HS-27A (cell line): ENCODE measurements around the gene ARID3C.

Source experiments
- DNase-seq: peaks from one replicate; pipeline ENCODE4 v3.0.0-alpha.2; 2012; ENCODE audit warnings: low read depth, missing footprints

ARID3C gene

DNA sequence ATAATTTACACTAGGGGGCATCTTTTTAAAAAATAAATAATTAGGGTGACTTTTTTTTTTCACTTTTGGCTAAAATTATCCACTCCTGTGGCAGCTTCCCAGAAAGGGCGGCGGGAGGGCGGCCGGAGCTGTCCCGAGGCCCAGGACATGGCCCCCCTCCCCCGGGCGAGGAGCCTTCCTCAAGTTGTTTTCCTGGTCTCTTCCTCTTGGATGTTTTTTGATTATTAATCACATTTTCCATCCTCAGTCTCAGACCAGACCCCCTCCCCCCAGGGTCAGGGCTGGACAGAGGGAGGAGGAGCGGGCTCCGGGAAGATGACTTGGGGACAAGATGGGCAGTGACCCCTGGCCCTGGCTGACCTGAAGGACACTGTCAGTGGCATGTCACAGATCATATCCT is 34.7 kb downstream of the ARID3C start:
- no peak for DNase-seq

GRCh38 chr9:34592895-34593601 is 35.8 kb downstream of the ARID3C start:
- DNase-seq, result no peak

DNA sequence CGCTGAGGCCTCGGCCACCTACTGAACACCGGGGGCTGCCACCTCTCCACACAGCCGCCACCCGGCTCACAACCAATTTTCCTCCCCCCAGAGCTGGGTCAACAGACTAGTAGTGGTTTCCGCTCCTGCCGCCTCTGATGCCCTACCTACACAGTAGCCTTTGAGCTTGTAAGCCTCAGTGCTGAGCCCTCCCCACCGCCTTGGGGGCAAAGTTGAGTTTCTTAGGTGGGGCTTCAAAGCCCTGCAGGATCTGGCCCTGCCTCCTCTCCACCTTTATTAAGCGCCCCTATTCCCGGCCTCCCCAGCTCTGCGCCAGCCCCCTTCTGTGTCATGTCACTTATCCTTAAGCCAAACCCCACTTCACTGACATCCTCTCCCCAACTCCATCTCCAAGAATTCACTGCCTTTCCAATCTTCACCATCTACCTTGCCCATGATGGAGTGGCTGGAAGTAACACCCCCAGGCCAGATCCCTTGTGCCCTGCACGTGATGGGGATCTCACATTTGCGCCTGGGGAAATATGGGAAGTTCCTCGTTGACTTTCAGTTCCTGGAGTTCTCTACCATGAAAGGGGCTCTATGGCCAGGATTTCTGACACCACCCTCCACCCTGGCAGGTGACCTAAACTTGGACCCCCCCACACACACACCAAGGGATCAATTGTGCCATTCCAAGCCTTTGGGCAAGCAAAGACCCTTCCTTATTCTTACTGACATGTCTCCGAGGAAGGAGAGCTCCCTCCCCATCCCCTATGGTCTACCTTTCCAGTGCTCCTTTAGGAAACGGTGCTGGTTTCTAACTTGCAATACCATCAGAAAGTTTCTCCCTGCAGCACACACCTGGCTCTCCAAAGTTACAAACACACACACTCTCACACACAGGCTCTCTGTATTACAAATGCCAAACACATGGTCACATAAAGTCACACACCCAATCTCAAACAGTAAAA is 36.7 kb downstream of the ARID3C start:
- no peak for DNase-seq

DNA sequence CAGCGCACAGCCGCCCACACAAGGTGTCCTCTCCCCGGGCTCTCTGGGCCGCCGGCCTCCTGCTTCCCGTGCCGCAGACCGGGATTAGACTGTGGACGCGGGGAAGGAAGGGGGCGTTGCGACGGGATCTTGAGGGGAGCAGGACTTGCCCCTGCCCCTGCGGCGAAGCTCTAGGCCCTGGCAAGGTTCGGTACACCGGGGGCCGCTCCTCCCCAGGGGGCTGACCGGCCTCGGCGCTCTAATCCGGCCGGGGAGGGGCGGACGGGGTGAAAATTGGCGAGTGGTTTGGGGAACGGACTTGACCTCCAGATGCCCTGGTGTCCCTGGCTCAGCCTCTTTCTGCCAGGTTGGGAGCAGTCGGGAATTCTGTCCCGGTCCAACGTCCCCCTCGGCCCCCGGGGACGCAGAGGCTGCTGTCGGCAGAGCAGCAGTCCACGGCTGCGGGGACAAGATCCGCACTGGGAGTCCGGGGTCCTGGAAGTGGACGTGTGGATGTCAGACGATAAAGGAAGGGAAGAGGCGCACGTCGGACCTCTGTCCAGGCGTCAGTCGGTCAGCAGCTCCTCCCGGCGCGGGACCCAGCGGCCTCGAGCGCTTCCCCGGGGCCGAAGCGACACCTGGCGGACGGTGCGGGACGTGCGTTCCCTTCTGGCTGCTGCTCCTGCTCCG is 37.5 kb downstream of the ARID3C start:
- DNase-seq, result peak; percentile 40

DNA sequence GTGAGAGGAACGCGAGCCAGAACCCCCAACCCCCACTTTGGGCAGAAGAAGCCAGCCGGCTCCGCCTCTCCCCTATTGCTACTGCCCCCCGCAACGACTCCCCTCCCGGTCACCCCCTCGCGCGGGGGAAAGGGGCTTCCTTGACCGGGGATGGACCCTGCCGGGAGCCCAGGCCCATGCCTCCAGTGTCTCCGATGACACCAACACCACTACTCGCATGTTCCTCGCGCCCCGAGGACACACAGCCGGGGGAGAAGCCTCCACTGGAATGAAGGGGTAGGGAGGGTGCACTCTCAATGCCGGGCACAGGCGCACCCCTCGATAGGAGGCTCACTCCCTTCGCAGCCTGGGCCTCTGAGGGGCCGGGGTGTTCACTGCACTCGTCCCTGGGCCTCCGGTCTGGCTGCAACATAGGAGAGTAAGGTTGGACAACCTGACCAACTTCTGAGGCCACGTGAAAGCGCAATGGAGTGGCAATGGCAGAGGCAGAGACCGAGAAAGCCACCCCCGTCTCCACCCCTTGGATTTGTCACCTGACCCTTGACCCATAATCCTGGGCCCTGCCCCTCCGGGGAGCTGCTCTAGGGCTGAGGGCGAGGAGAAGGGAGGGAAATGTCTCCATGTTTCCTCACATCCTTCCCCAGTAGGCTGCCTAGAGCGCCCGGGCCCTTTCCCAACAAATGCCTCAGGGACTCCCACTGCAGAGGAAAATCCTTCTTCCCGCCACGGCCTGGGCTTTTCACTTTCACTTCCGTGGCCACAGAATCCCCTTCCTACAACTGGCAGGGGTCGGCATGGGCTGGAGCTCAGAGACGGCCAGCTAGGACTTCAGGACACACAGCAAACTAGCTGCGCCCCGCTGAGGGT is 38.3 kb downstream of the ARID3C start:
- DNase-seq, result no peak

DNA sequence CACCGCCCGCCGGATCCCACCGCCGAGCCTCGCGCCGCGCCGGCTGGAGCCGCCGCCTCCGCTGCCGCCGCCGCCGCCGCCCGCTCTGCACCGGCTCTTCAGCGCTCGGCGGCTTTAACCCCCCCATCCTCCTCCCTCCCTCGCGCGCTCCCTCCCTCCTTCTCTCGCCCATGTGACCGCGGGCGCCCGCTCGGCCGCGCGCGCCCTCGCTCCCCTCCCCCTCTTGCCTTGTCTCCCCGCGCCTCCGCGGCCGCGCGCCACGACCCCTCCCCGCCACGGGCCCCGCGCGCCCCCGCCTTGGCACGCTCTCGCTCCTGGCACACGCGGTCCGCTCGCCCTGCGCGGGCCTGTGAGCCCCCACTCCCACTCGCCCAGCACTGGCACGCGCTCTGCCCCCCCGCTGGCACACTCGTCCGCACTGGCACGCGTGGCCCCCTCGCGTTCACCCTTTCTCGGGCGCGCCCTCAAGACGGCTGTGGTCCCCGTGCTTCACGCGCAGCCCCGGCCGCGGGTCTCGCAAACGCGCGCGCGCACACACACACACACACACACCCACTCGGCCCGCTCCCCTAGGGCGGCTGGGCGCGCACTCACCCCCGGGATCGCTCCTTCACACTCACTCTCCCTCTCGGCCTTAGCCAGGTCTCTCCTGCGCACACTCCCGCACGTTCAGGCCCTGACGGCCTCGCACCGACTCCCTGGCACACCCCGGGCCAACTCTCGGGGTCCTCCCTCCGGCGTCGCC is 39.1 kb downstream of the ARID3C start, which contains the start of gene CNTFR:
Gene CNTFR, minus strand, starts transcription at position 89 of the 745 bp plus-strand sequence. CDS start 20,743 bp downstream, outside the sequence.
- DNase-seq, result no peak

- DNase-seq, result no peak
These were observed 39.9 kb downstream of the ARID3C start for GRCh38 chr9:34588671-34589635.

GRCh38 chr9:34587271-34587670 is 41.6 kb downstream of the ARID3C start:
- DNase-seq, result no peak

DNA sequence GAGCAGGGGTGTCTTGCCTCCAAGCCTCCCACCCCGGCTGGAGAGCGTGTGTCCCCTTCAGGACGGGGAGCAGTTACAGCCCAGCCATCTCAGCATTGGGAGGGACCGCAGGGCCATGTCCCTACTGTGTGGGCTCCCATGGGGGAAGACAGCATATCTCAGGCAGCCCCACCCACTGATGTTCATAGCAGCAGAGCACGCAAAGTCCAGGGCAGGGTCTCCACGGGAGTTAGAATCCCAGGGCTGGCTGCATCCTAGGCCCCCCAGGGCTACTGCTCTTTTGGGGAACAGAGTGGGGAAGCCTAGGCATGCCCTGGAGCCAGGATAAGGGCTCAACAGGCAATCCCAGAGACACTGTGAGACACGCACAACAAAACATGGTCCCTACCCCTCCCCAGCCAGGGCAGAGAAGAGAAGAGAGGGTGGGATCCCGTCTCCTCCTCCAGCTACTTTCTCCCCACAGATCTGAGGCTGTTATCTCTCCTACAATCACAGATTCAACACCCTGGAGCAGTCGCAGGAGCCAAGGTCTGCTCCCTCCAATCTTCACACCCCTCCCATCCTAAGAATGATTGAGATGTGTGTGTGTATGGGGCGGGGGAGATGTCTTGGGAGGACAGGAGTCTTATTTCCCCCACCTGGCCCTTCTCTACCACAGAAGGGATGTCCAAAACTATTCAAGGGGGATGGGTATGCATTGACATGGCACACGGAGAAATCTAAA is 42.8 kb downstream of the ARID3C start:
- no peak for DNase-seq

- DNase-seq, result no peak
These were observed 43.9 kb downstream of the ARID3C start for GRCh38 chr9:34584970-34585369.

- no peak for DNase-seq
These were observed 46.1 kb downstream of the ARID3C start for GRCh38 chr9:34582787-34583186.

DNA sequence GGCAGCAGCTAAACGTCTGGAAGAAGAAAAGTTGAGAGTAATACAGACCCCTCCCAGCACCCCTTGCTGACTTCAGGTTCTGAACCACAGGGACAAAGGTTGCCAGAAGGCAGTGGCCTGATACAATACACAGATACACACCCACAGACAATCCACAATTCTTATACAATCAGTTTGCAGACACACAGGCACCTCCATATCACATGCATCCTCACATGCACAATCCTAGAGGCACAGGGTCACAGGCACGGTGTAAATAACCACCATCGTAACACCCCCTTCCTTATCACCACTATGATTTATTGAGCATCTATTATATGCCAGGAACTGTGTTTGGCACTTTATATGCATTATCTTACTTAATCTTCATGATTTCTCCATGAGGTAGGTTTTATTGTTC is 47.5 kb downstream of the ARID3C start:
- DNase-seq, result no peak

GRCh38 chr9:34580358-34580757 is 48.5 kb downstream of the ARID3C start:
- DNase-seq, result no peak

- DNase-seq, result no peak
These were observed 49.1 kb downstream of the ARID3C start for GRCh38 chr9:34579808-34580163.

DNA sequence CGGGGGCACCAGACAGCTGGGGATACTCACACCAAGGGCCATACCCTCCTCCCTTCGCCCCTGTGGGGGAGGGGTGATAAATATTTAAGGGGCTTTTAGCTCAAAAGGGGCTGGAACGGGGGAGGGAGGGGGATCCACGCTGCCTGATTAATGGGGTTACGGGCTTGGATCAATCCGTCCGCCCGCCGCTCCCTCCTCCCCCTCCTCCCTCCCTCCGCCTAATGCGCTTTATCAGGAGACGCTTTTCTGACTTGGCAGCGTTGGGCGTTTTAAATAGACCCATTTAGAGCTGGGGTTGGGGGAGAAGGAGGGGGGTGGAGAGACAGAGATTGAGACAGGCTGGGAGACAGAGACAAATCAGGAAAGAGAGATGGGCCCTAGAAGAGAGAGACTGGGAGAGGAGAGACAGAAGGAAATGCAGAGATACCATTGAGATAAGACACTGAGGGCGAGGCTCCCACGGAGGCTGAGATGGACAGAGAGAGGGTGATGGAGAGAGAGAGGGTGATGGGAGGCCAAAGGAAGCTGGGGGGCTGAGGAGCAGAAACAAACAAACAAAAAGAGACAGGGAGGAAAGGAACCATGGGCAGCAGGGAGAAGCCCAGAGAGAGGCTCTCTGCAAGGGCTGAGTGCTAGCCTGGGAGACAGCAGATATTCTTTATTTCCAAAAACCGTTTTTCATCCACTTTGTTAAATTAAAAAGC is 49.6 kb downstream of the ARID3C start:
- no peak for DNase-seq

GRCh38 chr9:34578241-34579103 is 50.4 kb downstream of the ARID3C start:
- DNase-seq, result no peak
